H4 (cell line): Measurements from ENCODE around the gene FAM199X. TPM values are rescaled to one million over a fixed set of nuclear protein-coding genes. Genes with fewer than 3 reads are reported as not detected.
"Not testable (repeated sequence)": the region's sequence is repeated elsewhere in the genome, so short reads cannot be mapped to it uniquely, and the experiment has no call there.

Experiments
- DNase-seq: peaks from one replicate; pipeline ENCODE4 v3.0.0-alpha.2; 2015; ENCODE audit warnings: low spot score
- total RNA-seq: library from RNA; depleted of rRNA; stranded (reverse); fragments of >200 nt; shearing (Covaris generic); gene quantifications from 2 replicates; pipeline ENCODE4 v1.2.3, GENCODE V29; 2014; rRNA removed

The FAM199X gene
- total RNA-seq, 1 experiment from 2014 or later: 30.8 TPM

DNA sequence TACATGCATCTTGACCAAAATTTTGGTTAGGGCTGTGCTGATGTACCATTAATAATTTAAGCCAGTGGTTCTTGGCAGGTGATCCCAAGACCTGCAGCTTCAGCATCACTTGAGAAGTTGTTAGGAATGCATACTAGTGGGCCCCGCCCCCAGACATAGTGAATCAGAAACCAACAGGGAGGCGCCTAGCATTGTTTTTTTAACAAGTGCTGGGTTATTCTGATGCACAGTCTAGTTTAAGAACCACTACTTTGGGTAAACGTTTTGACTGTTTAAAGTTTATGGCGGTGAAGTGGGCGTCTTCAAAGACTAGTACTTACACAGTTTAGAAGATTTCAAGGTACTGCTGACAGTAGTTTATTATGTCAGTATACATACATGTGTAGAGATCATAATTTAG lies 23.6 kb downstream of the FAM199X start:
- DNase-seq: no peak

GRCh38 chrX:104193485-104193884 lies 27.2 kb downstream of the FAM199X start:
- no peak for DNase-seq

GRCh38 chrX:104195013-104195412 lies 28.8 kb downstream of the FAM199X start:
- no peak for DNase-seq

DNA sequence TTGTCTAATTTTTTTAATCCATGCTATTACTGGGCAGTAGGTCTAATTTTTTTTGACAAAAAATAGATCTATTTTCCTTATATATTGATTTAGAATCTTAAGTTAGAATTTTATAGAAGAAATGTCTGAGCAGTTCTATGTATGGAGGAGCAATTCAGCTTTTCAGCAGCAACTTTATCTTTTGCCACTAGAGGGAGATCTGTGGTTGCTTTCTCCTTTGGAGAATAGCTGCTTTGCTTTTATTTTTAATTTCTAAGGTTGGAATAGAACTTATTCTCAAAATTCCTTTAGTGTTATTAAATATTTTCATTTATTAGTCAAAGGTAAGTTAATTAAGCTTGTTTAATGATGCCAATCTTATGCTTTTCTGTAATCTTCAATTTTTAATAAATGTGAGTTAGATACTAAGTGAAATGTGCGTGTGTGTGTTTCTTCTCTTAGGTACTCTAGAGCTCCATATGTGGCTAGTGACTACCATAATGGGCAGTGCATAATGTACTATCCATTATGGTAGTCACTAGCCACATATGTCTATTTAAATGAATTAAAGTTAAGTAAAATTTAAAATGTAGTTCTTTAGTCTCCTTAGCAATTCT lies 29.3 kb downstream of the FAM199X start:
- DNase-seq: peak; percentile 2

- no peak for DNase-seq
Observed at GRCh38 chrX:104205548-104205947, 39.3 kb downstream of the FAM199X start.

DNA sequence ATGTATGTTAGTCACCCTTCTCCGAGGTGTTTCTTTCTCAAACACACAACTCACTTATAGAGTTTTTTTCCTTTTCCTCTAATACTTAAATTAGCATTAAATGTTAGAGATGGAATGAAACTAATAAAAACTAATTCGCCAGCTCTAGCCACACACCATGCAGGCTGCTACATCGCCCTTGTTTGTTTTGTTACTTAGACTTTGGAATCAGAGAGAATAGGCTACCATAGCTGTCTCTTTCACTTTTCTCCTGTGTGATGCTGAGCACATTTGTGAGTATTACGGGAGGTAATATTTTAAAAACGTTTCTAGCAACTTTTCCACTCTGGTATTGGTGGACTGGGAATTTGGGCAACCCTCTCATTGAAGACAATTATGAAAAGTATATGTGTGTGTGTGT lies 44.9 kb downstream of the FAM199X start:
- DNase-seq: no peak

- not testable (repeated sequence) for DNase-seq
Observed at GRCh38 chrX:104230060-104230459, 63.8 kb downstream of the FAM199X start.

Other genes starting within 250 kb of the FAM199X start
- 12.7 and 24.7 TPM in 2 replicates for gene TMSB15B, start 203.8 kb upstream of the FAM199X start, total RNA-seq
- gene H2BW1, start 152.7 kb upstream of the FAM199X start, total RNA-seq: not detected in 2 replicates
- gene H2BW2, start 126.5 kb upstream of the FAM199X start, total RNA-seq: not detected in 2 replicates
- 2.2 and 3.5 TPM in 2 replicates for gene TMSB15C, start 90.2 kb upstream of the FAM199X start, total RNA-seq
- gene ZCCHC18, start 53.9 kb upstream of the FAM199X start, total RNA-seq: 1.5 and 2.1 TPM in 2 replicates
- gene SLC25A53, start 9.4 kb upstream of the FAM199X start, total RNA-seq: 4.1 and 4.4 TPM in 2 replicates
- gene ESX1, start 88.5 kb downstream of the FAM199X start, total RNA-seq: 0.39 and 1.2 TPM in 2 replicates